Stomach (tissue), 9 donors: ENCODE results near the gene PLEKHM3. TPM values are rescaled to one million over a fixed set of nuclear protein-coding genes. Genes with fewer than 3 reads are reported as not detected.

Source experiments
- DNase-seq, 2 donors: peaks; one replicate each; pipeline versions ENCODE4 v3.0.0 to v3.0.0-alpha.2; 2013 to 2019
- H3K27ac ChIP-seq, 5 donors: fragments of 200-600 bp in 4 of 5; sonication (generic) in 4 of 5; one replicate each; pipeline ENCODE4 v1.5.1; 2013 to 2019; ENCODE audit warnings: mild to moderate bottlenecking in 1 of 5, moderate library complexity in 1 of 5
- H3K27me3 ChIP-seq, 3 donors: fragments of 200-600 bp; sonication (generic); one replicate each; pipeline ENCODE4 v1.5.1; 2017 to 2019; ENCODE audit warnings: mixed run types in 1 of 3
- H3K36me3 ChIP-seq, 4 donors: fragments of 200-600 bp; sonication (generic); 1 replicate in 3 of 4; 2 replicates in 1 of 4; pipeline ENCODE4 v1.5.1; 2016 to 2019
- H3K4me1 ChIP-seq, 4 donors: fragments of 200-600 bp; sonication (generic); one replicate each; pipeline ENCODE4 v1.5.1; 2016 to 2019
- H3K4me3 ChIP-seq, 4 donors: fragments of 200-600 bp; sonication (generic) in 3 of 4; one replicate each; pipeline ENCODE4 v1.5.1; 2016 to 2019; ENCODE audit warnings: mild to moderate bottlenecking in 1 of 4
- H3K9me3 ChIP-seq, 4 donors: fragments of 200-600 bp; sonication (generic); one replicate each; pipeline ENCODE4 v1.5.1; 2016 to 2019
- EP300 ChIP-seq: sonication (generic); formaldehyde crosslinking; IDR thresholded peaks from one replicate; pipeline ENCODE4 v1.6.1; 2017; ENCODE audit warnings: antibody characterized with exemption
- POLR2A ChIP-seq, 4 donors: fragments of 450-650 bp; IDR thresholded peaks; one replicate each; pipeline ENCODE4 v1.6.1; 2016; ENCODE audit warnings: antibody characterized with exemption in 4 of 4, control low read depth in 2 of 4, mild to moderate bottlenecking in 1 of 4, moderate library complexity in 1 of 4
- POLR2AphosphoS5 ChIP-seq, 3 donors: sonication (generic); formaldehyde crosslinking; IDR thresholded peaks; one replicate each; pipeline ENCODE4 v1.6.1; 2016; ENCODE audit warnings: antibody characterized with exemption in 3 of 3
- WGBS, 5 donors: extraction: QIAGEN DNeasy Blood & Tissue Kit in 3 of 5; methylation state at CpG; one replicate each; pipeline versions ENCODE4 v1.1.5 to v1.1.7; 2013 to 2018; 5-methylcytosine and 5-hydroxymethylcytosine counted together
- intact Hi-C: fragments of 100-400 bp; cut with DNase I; formaldehyde crosslinking; loops from one replicate; pipeline ENCODE4 v1.15.1; 2023; ENCODE audit warnings: low total_unique reads
- polyA plus RNA-seq, 3 donors: library from polyadenylated mRNA; stranded (reverse); fragments of 200-250 nt; gene quantifications; one replicate each; pipeline ENCODE4 v1.2.3, GENCODE V29; 2013
- total RNA-seq, 5 donors: library from RNA; depleted of rRNA; stranded (reverse); fragments of >200 nt; gene quantifications; one replicate each; pipeline versions ENCODE4 v1.1.0 to v1.2.3, GENCODE V29; 2014 to 2016
- TF ChIP-seq, protein P1 (sequence below), 7 experiments: fragments of 450-650 bp in 4 of 7; fragments of 200-600 bp in 3 of 7; sonication (generic) in 3 of 7; IDR thresholded peaks; one replicate each; pipeline ENCODE4 v1.5.1; 2016 to 2019; ENCODE audit warnings: antibody characterized with exemption in 7 of 7, control low read depth in 2 of 7, mild to moderate bottlenecking in 1 of 7
- donor health status: healthy with polysubstance abuse.
- donor health status: Bipolar disorder and iron deficiency.
- donor health status: healthy.

Gene PLEKHM3
- total and polyA plus RNA-seq, 8 donors = 2.1 to 35.1 (median 5.4) TPM

DNA sequence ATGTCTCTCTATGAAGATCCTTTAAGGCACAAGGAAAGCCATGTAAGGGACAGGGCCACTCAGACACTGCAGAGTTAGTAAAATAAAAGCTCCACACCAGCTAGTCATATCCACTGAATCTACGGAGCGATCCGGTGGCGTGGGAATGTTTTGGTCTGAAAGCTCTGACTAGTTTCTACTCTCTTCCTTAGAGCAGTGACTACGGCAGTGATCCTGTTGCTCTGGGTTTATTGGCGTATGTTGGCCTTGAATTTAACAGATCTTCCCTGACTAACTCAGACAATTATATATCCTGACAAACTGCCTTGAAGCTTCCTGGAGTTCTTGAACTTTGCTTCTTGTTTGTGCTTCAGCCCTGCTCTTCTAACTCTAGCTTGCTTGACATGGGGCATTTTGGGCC lies 140.3 kb downstream of the PLEKHM3 start:
- WGBS, 5 donors = 90 to 99% (median 98%) methylated on average over 6 of the region's 6 CpGs
- intact Hi-C loops = no loop called here
- no peaks in the 10 kb centered on the region for H3K27me3 ChIP-seq
- no peak overlapping the region for H3K4me3 ChIP-seq
- H3K36me3 ChIP-seq = no peaks in the 10 kb centered on the region
- DNase-seq = no peak
- no peaks in the 10 kb centered on the region for H3K9me3 ChIP-seq
- H3K4me1 ChIP-seq = no peaks in the 10 kb centered on the region
- no peak for TF ChIP-seq POLR2A (IDR thresholded peaks at IDR 0.05)
- TF ChIP-seq, protein P1, sequence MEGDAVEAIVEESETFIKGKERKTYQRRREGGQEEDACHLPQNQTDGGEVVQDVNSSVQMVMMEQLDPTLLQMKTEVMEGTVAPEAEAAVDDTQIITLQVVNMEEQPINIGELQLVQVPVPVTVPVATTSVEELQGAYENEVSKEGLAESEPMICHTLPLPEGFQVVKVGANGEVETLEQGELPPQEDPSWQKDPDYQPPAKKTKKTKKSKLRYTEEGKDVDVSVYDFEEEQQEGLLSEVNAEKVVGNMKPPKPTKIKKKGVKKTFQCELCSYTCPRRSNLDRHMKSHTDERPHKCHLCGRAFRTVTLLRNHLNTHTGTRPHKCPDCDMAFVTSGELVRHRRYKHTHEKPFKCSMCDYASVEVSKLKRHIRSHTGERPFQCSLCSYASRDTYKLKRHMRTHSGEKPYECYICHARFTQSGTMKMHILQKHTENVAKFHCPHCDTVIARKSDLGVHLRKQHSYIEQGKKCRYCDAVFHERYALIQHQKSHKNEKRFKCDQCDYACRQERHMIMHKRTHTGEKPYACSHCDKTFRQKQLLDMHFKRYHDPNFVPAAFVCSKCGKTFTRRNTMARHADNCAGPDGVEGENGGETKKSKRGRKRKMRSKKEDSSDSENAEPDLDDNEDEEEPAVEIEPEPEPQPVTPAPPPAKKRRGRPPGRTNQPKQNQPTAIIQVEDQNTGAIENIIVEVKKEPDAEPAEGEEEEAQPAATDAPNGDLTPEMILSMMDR (IDR thresholded peaks at IDR 0.05) = no peak
- TF ChIP-seq EP300 = no peak
- no peak for TF ChIP-seq POLR2AphosphoS5 (IDR thresholded peaks at IDR 0.05)
- no peak overlapping the region for H3K27ac ChIP-seq

GRCh38 chr2:207884127-207884526 lies 141.2 kb downstream of the PLEKHM3 start:
- no peaks in the 10 kb centered on the region for H3K9me3 ChIP-seq
- no peaks in the 10 kb centered on the region for H3K27me3 ChIP-seq
- peaks cover 0 to 5% (median 3%) of the 10 kb centered on the region in 4 donors for H3K4me1 ChIP-seq
- no peak overlapping the region for H3K4me3 ChIP-seq
- DNase-seq = no peak
- intact Hi-C loops = no loop called here
- no peak overlapping the region for H3K27ac ChIP-seq
- no peak for TF ChIP-seq POLR2AphosphoS5 (IDR thresholded peaks at IDR 0.05)
- no peak for TF ChIP-seq POLR2A (IDR thresholded peaks at IDR 0.05)
- TF ChIP-seq EP300 = no peak
- TF ChIP-seq, protein P1 (IDR thresholded peaks at IDR 0.05) = no peak
- WGBS, 5 donors = 78 to 91% (median 81%) methylated on average over 2 of the region's 2 CpGs
- H3K36me3 ChIP-seq = no peaks in the 10 kb centered on the region

DNA sequence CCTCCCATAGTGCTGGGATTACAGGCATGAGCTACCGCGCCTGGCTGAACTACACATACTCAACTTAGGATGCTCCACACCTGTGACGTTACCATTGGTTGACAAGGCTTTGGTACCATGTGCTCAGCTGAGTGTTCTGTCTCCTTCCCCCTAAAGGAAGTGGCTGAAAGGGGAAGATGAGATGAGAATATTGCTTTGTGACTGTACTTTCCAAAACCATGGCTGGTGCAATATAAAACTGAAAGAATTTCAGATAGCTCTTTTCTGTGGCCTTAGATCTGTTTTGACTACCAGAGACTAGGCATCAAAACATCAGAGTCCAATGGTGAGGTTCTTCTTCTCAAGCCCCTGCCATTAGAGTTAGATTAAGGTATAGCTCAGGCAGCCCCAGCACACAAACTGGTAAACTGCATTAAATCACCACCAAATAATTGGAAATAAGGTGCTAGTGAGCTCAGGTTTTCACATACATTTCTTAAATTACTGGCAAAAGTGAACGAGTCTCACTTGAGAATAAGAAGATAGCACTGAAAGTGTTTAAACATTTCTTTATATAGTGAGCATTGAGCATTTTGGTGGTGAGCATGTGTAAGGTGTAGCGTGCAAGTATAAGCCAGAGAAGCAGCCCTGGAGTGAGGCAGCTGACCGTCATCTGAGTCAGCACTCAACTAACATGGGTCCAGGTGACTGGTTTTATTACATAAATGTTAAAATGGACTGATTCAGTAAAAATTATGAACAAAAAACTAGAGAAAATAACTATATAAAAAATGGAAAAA lies 142.1 kb downstream of the PLEKHM3 start:
- Histone ChIP-seq H3K4me1 (peaks cover 0 to 8% (median 3%) of the 10 kb centered on the region in 4 donors), H3K4me3 (no peak overlapping the region), H3K36me3 (no peaks in the 10 kb centered on the region), H3K27ac (no peak overlapping the region), H3K27me3 (no peaks in the 10 kb centered on the region), H3K9me3 (no peaks in the 10 kb centered on the region)
- TF ChIP-seq POLR2A (IDR thresholded peaks at IDR 0.05) (no peak), EP300 (no peak), POLR2AphosphoS5 (IDR thresholded peaks at IDR 0.05) (no peak)
- TF ChIP-seq, protein P1 (IDR thresholded peaks at IDR 0.05) = no peak
- intact Hi-C loops = no loop called here
- DNase-seq = no peak
- WGBS, 5 donors = 92 to 96% (median 95%) methylated on average over 6 of the region's 6 CpGs

GRCh38 chr2:207881902-207882301 lies 143.4 kb downstream of the PLEKHM3 start:
- no peaks in the 10 kb centered on the region for H3K9me3 ChIP-seq
- H3K4me1 ChIP-seq = peaks cover 0 to 12% (median 4%) of the 10 kb centered on the region in 4 donors
- TF ChIP-seq POLR2AphosphoS5 (IDR thresholded peaks at IDR 0.05) (no peak), POLR2A (IDR thresholded peaks at IDR 0.05) (no peak), EP300 (no peak)
- TF ChIP-seq, protein P1 (IDR thresholded peaks at IDR 0.05) = no peak
- no peak overlapping the region for H3K4me3 ChIP-seq
- no peaks in the 10 kb centered on the region for H3K36me3 ChIP-seq
- H3K27ac ChIP-seq = no peak overlapping the region
- no peaks in the 10 kb centered on the region for H3K27me3 ChIP-seq
- intact Hi-C loops = no loop called here
- no peak for DNase-seq
